Coronary artery (tissue), 2 donors: Measurements from ENCODE around the gene TAS1R3.

Experiments used
- DNase-seq: peaks from one replicate; pipeline ENCODE4 v3.0.0-alpha.2; 2017; ENCODE audit warnings: low spot score
- H3K27ac ChIP-seq, 2 donors: fragments of 200-600 bp; sonication (generic); one replicate each; pipeline ENCODE4 v1.5.1; 2016 to 2019
- H3K4me3 ChIP-seq: fragments of 200-600 bp; sonication (generic); 2 replicates; pipeline ENCODE4 v1.5.1; 2016; ENCODE audit warnings: mild to moderate bottlenecking, moderate library complexity
- CTCF ChIP-seq: fragments of 200-600 bp; sonication (generic); IDR thresholded peaks from one replicate; pipeline ENCODE4 v1.5.1; 2019; ENCODE audit warnings: antibody characterized with exemption

TAS1R3 gene

GRCh38 chr1:1380860-1381259, 49.8 kb downstream of the TAS1R3 start:
- TF ChIP-seq CTCF, result no peak
- Histone ChIP-seq H3K27ac (no peak overlapping the region), H3K4me3 (no peak overlapping the region)
- no peak for DNase-seq

GRCh38 chr1:1381294-1381693, 50.2 kb downstream of the TAS1R3 start:
- H3K27ac ChIP-seq, result no peak overlapping the region
- H3K4me3 ChIP-seq, result no peak overlapping the region
- no peak for TF ChIP-seq CTCF
- no peak for DNase-seq
